HG02763 (cell line): ENCODE data around the gene DPRX.

Source experiments
- ATAC-seq: cut with Tn5 transposase; IDR thresholded peaks from one replicate; pipeline ENCODE4 v1.9.1; 2021; ENCODE audit warnings: mild to moderate bottlenecking, moderate library complexity; ENCODE audit not compliant: unreplicated experiment

DPRX gene

DNA sequence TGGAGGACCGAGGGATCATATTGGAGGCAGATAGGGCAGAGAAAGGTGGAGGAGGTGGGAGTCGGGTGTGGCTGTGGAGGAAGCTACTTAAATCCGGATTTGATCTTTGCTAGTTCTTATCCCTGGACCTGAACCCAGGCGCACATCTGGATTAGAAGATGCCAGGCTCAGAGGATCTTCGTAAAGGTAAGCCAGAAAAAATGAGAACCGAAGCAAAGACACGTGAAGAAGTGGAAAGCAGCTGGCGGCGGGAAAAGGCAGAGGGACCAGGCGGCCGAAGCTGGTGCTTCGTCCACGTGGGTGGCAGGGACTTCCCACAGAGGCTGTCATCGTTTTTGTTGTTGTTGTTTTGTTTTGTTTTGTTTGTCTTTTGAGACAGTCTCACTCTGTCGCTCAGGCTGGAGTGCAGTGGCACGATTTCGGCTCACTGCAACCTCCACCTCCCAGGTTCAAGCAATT, at the start of gene DPRX:
DPRX (plus strand) TSS at position 51 of the 459 bp plus-strand sequence; CDS start at position 159, 108 bp downstream.
- ATAC-seq: no peak

GRCh38 chr19:53583181-53583580, 48.6 kb upstream of the DPRX start:
- no peak for ATAC-seq

- ATAC-seq: no peak
These were observed 45.5 kb upstream of the DPRX start for GRCh38 chr19:53586277-53586691.

- ATAC-seq: no peak
These were observed 36.8 kb upstream of the DPRX start for GRCh38 chr19:53594811-53595509.

DNA sequence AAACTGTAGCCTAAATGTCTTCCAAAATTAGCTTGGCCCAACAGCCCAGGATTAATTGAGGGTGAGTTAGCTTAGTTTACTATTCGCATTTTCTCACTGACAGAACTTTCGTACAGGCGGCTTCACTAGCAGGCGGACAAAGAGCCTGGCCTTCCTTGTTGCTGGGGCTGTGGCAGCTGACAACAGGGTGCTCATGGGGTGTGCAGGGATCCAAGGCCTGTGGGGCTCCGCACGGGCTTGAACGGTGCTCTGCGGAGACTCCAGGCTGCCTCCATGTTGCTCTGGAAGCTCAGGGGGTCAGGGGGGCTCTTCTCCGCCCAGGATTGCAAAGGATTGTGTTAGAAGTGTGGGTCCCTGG, 36.3 kb upstream of the DPRX start:
- ATAC-seq: no peak

GRCh38 chr19:53596056-53596455, 35.7 kb upstream of the DPRX start:
- no peak for ATAC-seq

- ATAC-seq: no peak
These were observed 34.8 kb upstream of the DPRX start for GRCh38 chr19:53597023-53597422.

GRCh38 chr19:53598361-53598760, 33.4 kb upstream of the DPRX start:
- no peak for ATAC-seq

DNA sequence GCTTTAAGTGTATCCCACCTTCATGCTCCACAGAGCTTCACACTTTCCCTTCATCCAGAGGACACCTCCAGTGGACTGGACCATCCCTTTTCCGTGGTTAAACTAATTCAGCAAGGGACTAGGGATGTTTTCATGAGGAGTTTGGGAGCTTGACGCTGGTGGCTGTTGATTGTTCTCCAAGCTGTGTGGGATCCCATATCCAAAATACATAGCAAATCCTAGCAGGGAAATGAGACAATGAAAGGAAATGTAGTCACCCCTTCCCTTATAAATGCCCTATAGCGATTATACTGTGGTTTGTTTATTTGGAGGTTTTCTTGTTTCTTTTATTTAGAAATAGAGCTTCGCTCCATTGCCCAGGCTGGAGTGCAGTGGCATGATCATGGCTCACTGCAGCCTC, 31.6 kb upstream of the DPRX start:
- no peak for ATAC-seq

DNA sequence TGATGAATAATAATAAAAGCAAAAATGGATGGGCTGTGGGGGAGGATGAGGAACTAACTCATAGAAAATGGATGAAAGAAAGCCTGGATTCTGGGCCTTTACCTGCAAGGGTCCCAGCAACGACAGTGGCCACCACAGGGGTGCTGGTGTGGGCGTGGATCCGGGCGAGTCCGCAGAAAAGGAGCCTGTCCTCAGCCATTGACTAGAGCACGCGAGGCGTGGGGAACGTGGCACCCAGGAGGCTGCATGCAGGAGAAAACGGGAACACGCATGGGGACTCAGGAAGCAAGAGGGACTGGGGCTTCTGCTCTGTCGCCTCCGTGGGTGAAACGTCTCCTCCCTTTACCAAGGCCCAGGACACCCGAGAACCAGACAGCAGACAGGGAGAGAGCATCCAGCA, 25.8 kb upstream of the DPRX start:
- no peak for ATAC-seq

DNA sequence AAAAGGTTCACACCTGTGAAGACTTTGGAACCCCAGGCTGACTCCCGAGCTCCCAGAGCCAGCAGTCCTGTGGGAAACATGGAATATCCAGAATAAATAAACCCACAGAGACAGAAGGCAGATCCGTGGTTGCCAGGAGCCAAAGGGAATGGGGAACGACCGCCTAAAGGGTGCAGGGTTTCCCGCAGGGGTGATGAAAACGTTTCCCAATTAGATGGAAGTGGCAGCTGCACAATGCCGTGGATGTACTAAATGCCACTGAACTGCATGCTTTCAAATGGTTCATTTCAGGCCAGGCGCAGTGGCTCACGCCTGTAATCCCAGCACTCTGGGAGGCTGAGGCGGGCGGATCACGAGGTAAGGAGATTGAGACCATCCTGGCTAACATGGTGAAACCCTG, 23.4 kb upstream of the DPRX start:
- no peak for ATAC-seq

DNA sequence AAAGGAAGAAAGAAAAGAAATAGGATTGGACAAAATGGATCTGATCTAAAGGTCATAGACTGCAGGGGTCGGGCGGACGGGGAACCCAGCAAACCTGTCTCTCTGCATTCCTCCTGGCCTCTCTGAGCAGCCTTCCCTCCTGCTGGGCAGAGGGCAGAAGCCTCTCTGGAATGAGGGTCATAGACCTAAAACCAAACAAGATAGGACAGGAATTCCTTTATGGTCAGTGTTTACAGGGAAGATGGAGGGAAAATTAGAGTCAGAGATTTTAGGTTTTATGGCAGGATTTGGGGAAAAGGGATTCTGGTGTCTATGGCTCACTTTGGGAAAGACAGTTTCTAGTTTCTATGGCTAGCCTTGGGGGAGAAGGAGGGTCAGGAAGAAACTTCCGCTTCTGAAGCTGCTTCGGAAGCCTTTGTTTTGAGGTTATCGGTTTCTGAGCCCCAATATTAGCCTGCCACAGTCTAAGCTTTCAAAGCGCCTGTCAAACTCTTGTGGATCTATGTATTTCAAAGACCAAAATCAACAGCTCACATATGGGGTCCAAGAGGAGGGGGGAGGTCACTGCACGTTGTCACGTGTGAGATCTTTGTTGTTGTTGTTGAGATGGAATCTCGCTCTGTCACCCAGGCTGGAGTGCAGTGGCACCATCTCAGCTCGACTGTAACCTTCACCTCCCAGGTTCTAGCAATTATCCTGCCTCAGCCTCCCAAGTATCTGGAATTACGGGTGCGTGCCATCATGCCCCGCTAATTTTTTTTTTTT, 18.9 kb upstream of the DPRX start:
- ATAC-seq: no peak

GRCh38 chr19:53621885-53622740, 9.7 kb upstream of the DPRX start:
- ATAC-seq: no peak

- ATAC-seq: no peak
These were observed 6.8 kb upstream of the DPRX start for GRCh38 chr19:53624771-53625545.

- ATAC-seq: no peak
These were observed 5.3 kb upstream of the DPRX start for GRCh38 chr19:53626486-53626885.

DNA sequence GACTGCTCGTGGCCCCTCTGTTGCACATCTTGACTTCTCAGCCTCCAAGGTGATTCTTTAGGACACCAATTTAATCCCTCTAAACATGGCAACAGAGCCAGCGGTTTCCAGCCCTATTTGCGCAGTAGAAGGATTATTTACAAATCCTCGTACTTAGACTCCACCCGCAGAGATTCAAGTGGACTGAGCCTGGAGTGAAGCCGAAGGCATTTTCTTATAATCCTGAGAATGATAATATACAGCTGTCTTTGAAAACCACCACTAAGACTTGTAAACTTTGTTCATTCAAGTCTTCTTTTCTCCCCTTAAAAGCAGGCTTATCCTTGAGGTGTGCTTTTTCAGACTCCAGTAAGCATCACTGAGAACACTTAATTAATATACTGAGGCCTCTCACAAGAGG, 4.8 kb upstream of the DPRX start:
- ATAC-seq: no peak

DNA sequence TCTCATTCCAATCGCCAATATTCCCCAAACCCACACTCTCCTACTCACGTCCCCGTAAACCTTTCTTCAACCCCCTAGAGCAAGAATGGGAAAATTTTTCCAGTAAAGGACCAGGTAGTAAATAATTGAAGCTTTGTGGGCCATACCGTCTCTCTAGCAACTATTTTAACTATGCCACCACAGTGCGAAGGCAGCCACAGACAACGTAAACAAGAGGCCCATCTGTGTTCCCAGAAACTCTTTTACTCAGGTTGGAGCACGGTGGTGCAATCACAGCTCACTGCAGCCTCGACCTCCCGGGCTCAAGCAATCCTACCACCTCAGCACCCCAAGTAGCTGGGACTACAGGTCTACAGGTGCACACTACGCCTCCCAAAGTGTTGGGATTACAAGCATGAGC, 3.0 kb downstream of the DPRX start:
- ATAC-seq: no peak

GRCh38 chr19:53639471-53639870, 7.7 kb downstream of the DPRX start:
- ATAC-seq: no peak

- ATAC-seq: no peak
These were observed 10.7 kb downstream of the DPRX start for GRCh38 chr19:53642381-53643099.
